K562 (cell line): ENCODE measurements around the gene CBX4. TPM values are rescaled to one million over a fixed set of nuclear protein-coding genes. Genes with fewer than 3 reads are reported as not detected.
"Not testable (repeated sequence)": the region's sequence is repeated elsewhere in the genome, so short reads cannot be mapped to it uniquely, and the experiment has no call there.

Experiments used
- ATAC-seq: fragments of 200-7000 bp; cut with Tn5 transposase; 3 replicates; pipeline ENCODE4 v1.9.1; 2020; ENCODE audit warnings: moderate library complexity
- BruUV-seq: library from RNA; stranded (reverse); fragments of 400-500 nt; replicated peaks from 2 replicates; lab custom pipeline; 2021; lab: Mats Ljungman, UMichigan
- CTCF ChIA-PET: fragments of 300-600 bp; formaldehyde crosslinking; extraction: SDS; loops from one replicate; lab custom pipeline; 2021; ENCODE audit warnings: low intra/inter-chr PET ratio; lab: Yijun Ruan, JAX
- POLR2A ChIA-PET: fragments of 300-600, 350-650 bp; sonication (Branson Sonifier 250); formaldehyde crosslinking; extraction: SDS; loops from one replicate; lab custom pipeline; 2021; ENCODE audit warnings: antibody characterized with exemption, inconsistent platforms; lab: Yijun Ruan, JAX
- DNase-seq, 4 experiments: peaks; one replicate each; pipeline versions ENCODE4 v3.0.0 to v3.0.0-alpha.2; 2011 to 2018; ENCODE audit warnings: low spot score in 3 of 4, mixed read lengths in 3 of 4; ENCODE audit errors: extremely low read depth in 1 of 4
- FAIRE-seq: peaks from 2 replicates; lab custom pipeline; 2011; peaks lifted over from hg19 to GRCh38; lab: Jason Lieb, UNC
- H2AFZ ChIP-seq: 2 replicates; pipeline ENCODE4 v1.6.0; 2011; ENCODE audit warnings: low read depth, low read length, control low read depth, inconsistent platforms
- H3K27ac ChIP-seq: fragments of 200-600 bp; 3 replicates; pipeline ENCODE4 v1.8.0; 2011; ENCODE audit warnings: low read depth, mild to moderate bottlenecking, control low read depth, inconsistent platforms, low read length, moderate library complexity, mixed read lengths; ENCODE audit errors: extremely low read depth
- H3K27me3 ChIP-seq, 2 experiments: fragments of 300-600 bp in 1 of 2; 2 replicates in 1 of 2; 3 replicates in 1 of 2; pipeline versions ENCODE4 v1.6.0 to v1.8.0; 2011; ENCODE audit warnings: inconsistent platforms in 2 of 2, low read length in 2 of 2, mild to moderate bottlenecking in 1 of 2, mixed read lengths in 1 of 2, moderate library complexity in 1 of 2; ENCODE audit not compliant: control insufficient read depth in 2 of 2, insufficient read depth in 2 of 2
- H3K36me3 ChIP-seq: fragments of 300-600 bp; 3 replicates; pipeline ENCODE4 v1.8.0; 2011; ENCODE audit warnings: mild to moderate bottlenecking, low read length, inconsistent platforms; ENCODE audit not compliant: control insufficient read depth, insufficient read depth
- H3K4me1 ChIP-seq, 2 experiments: fragments of 200-600 bp in 1 of 2; replicated peaks in 1 of 2; 2 replicates in 1 of 2; 3 replicates in 1 of 2; pipeline versions ENCODE4 v1.5.1 to v1.8.0; 2011; ENCODE audit warnings: inconsistent platforms in 2 of 2, low read length in 2 of 2, mild to moderate bottlenecking in 1 of 2, mixed read lengths in 1 of 2, moderate library complexity in 1 of 2; ENCODE audit not compliant: control insufficient read depth in 2 of 2, insufficient read depth in 2 of 2
- H3K4me2 ChIP-seq: 2 replicates; pipeline ENCODE4 v1.6.1; 2011; ENCODE audit warnings: low read length, control low read depth, inconsistent platforms, mixed read lengths; ENCODE audit not compliant: insufficient read depth
- H3K4me3 ChIP-seq: fragments of 200-600 bp; sonication (generic), shearing (Covaris generic); 2 replicates; pipeline ENCODE4 v1.5.1; 2016; ENCODE audit warnings: control low read depth, inconsistent platforms
- H3K79me2 ChIP-seq: fragments of 200-600 bp; 3 replicates; pipeline ENCODE4 v1.8.0; 2011; ENCODE audit warnings: low read length, inconsistent platforms; ENCODE audit not compliant: control insufficient read depth, insufficient read depth
- H3K9ac ChIP-seq, 2 experiments: 2 replicates each; pipeline versions ENCODE4 v1.6.0 to v1.6.1; 2011; ENCODE audit warnings: low read depth in 2 of 2, low read length in 2 of 2, control low read depth in 1 of 2, inconsistent platforms in 1 of 2, mild to moderate bottlenecking in 1 of 2, mixed read lengths in 1 of 2; ENCODE audit not compliant: insufficient read depth in 1 of 2
- H3K9me1 ChIP-seq: one replicate; pipeline ENCODE4 v1.6.0; 2011; ENCODE audit warnings: inconsistent platforms, mild to moderate bottlenecking, low read length, moderate library complexity; ENCODE audit not compliant: control insufficient read depth, insufficient read depth
- H3K9me3 ChIP-seq: replicated peaks from 2 replicates; pipeline ENCODE4 v1.5.1; 2011; ENCODE audit warnings: low read depth, low read length, inconsistent platforms; ENCODE audit not compliant: control insufficient read depth, insufficient read depth
- H4K20me1 ChIP-seq: replicated peaks from 2 replicates; pipeline ENCODE4 v1.6.1; 2011; ENCODE audit warnings: low read length, inconsistent platforms, mixed read lengths; ENCODE audit not compliant: control insufficient read depth, insufficient read depth
- BCOR ChIP-seq: fragments of 450-650 bp; IDR thresholded peaks from 2 replicates; pipeline ENCODE4 v1.6.1; 2016
- ETV1 ChIP-seq: fragments of 450-650 bp; conservative IDR thresholded peaks from 2 replicates; pipeline ENCODE4 v1.6.1; 2016; ENCODE audit warnings: missing genetic modification characterization, control low read depth, low read depth, missing compliant biosample characterization
- WGBS: fragments of 100-300 bp; shearing (Covaris generic); methylation state at CpG from one replicate; pipeline ENCODE4 v1.1.6; 2016; ENCODE audit warnings: low coverage, mixed read lengths; ENCODE audit not compliant: insufficient coverage; ENCODE audit errors: missing lambda C conversion rate; 5-methylcytosine and 5-hydroxymethylcytosine counted together
- in situ Hi-C: fragments of 300-500 bp; cut with MboI; formaldehyde crosslinking; loops from 4 replicates; pipeline ENCODE4 v1.15.0; 2018; ENCODE audit warnings: inconsistent platforms, mixed read lengths
- intact Hi-C: fragments of 100-400 bp; cut with micrococcal nuclease; formaldehyde crosslinking; loops from 2 replicates; pipeline ENCODE4 v1.14.2; 2022
- polyA plus RNA-seq, 8 experiments: library from polyadenylated mRNA; depleted of rRNA in 4 of 8; stranded (reverse) in 5 of 8; unstranded in 3 of 8; fragments of >200 nt; fragmentation: Nextera tagmentation in 2 of 8; fragmentation: Illumina TruSeq in 1 of 8; extraction: Ambion mirVana in 2 of 8; extraction: Trizol in 1 of 8; gene quantifications; 2 replicates each; pipeline versions ENCODE4 v1.2.1 to v1.2.3, GENCODE V29; 2011 to 2014; ENCODE audit warnings: inconsistent platforms in 1 of 8, missing spikeins in 1 of 8
- total RNA-seq, 7 experiments: library from RNA; depleted of rRNA in 6 of 7; stranded (reverse); fragments of >200 nt in 6 of 7; fragmentation: Illumina TruSeq in 2 of 7; extraction: Trizol in 2 of 7; gene quantifications; 2 replicates each; pipeline versions ENCODE4 v1.2.1 to v1.2.3, GENCODE V29; 2011 to 2021; ENCODE audit warnings: low replicate concordance in 1 of 7

CBX4 gene
- total and polyA plus RNA-seq, 9 of the 15 experiments (the other 6 are each of a cell fraction or from before 2014, with no cell fraction given), result 0.98 to 50.5 (median 10.0) TPM

DNA sequence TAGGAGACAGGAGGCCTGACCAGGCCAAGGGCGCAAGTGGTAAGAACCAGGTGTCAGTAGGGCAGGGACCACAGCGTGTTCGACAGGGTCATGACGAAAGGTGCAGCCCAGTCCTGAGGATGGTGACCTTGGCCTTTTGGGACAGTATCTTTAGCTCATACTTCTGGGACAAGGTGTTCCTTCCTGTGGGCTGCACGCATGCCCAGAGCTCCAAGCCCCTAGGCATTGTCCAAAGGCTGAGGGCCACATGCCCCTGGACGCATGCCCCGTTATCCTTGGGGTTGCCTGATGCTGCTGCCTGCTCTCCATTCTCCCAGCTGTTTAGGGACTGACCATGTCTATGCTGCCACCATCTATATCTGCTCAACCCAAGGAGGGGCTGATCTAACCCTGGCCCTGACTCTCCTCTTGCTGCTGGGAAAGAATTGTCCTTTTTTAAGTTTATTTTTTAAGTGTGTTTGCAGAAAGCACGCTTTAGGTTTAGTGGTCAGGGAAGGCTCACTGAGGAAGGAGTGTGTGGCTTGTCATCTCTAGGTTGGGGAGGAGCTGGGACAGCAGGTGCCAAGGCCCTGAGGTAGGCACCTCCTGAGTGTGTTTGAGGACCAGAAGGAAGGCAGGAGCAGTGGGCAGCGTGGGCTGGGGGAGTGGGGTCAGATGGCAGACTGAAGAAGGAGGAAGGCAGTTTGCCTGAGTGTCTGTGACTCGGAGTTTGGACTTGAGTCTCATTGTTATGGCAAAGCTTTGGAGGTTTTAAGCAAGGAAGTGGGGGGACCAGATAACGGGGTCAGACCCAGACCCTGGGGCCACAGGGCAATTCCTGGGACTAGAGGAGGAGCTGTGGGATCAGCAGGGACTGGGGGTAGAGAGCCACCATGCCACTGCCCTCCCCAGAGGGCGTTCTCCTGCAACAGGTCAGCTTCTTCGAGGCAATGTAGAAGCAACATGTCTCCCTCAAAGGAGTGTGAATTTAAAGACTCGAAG is 15.1 kb upstream of the CBX4 start:
- ATAC-seq, result no peak
- DNase-seq, result no peak
- in situ Hi-C loops (no loop called here), intact Hi-C loops (loop anchor here (10.0 kb wide), 1 partner anchor 120 kb away; no protein-coding TSS in a partner anchor)
- H3K4me2 ChIP-seq, result no peak overlapping the region
- H3K9me3 ChIP-seq, result no peaks in the 10 kb centered on the region
- H2AFZ ChIP-seq, result no peak overlapping the region
- peaks cover 16 to 48% of the 10 kb centered on the region in 2 experiments for H3K27me3 ChIP-seq
- peaks cover 4 to 17% of the 10 kb centered on the region in 2 experiments; a peak in 3 of 5 replicates for H3K4me1 ChIP-seq
- POLR2A ChIA-PET, result interaction anchor here (0.7 to 3.0 kb wide), 4 partner anchors 9 to 129 kb away, joined by 3 to 21 read pairs (median 9); partner anchors contain the start of gene CBX4
- no peaks in the 10 kb centered on the region for H3K9me1 ChIP-seq
- H3K79me2 ChIP-seq, result no peaks in the 10 kb centered on the region
- no peaks in the 10 kb centered on the region for H3K36me3 ChIP-seq
- 30% methylated on average over 14 of the region's 14 CpGs for WGBS
- no peak overlapping the region for H3K27ac ChIP-seq
- BruUV-seq, result no TSS peak
- TF ChIP-seq ETV1 (tag), result no peak
- TF ChIP-seq BCOR, result 0 out of 2 replicates have a peak, but pooled peaks have one; percentile 22
- TF ChIP-seq, all 486 proteins: peak for 1
- no peak overlapping the region for H3K9ac ChIP-seq
- H4K20me1 ChIP-seq, result no peaks in the 10 kb centered on the region; the same call in 1 of the 2 replicates
- H3K4me3 ChIP-seq, result no peak overlapping the region
- no peak for FAIRE-seq
- CTCF ChIA-PET, result no interaction called here

DNA sequence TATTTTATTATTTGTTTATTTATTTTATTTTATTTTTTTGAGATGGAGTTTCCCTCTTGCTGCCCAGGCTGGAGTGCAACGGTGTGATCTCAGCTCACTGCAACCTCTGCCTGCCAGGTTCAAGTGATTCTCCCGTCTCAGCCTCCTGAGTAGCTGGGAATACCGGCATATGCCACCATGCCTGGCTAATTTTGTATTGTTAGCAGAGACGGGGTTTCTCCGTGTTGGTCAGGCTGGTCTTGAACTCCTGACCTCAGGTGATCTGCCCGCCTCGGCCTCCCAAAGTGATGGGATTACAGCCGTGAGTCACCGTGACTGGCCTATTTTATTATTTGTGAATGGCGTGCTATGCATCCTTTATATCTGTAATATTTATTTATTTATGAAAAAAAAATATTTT is 13.9 kb upstream of the CBX4 start:
- ATAC-seq, H3K27ac ChIP-seq, H3K79me2 ChIP-seq, FAIRE-seq, BruUV-seq, DNase-seq, CTCF ChIA-PET, H4K20me1 ChIP-seq, in situ Hi-C loops, H3K9me3 ChIP-seq, H3K9me1 ChIP-seq, H3K9ac ChIP-seq, H3K4me3 ChIP-seq, H3K36me3 ChIP-seq: not testable (repeated sequence)
- H3K27me3 ChIP-seq, result peaks cover 12 to 39% of the 10 kb centered on the region in 2 experiments
- WGBS, result 38% methylated on average over 10 of the region's 10 CpGs
- H2AFZ ChIP-seq, result peak overlapping the region; percentile 75
- POLR2A ChIA-PET, result interaction anchor here (0.6 kb wide), 2 partner anchors 16 to 18 kb away, joined by 3 read pairs; no protein-coding TSS in a partner anchor
- H3K4me2 ChIP-seq, result peak overlapping the region; percentile 42; the same call in 1 of the 2 replicates
- peaks cover 4 to 17% of the 10 kb centered on the region in 2 experiments; a peak in 4 of 5 replicates for H3K4me1 ChIP-seq
- intact Hi-C loops, result loop anchor here (10.0 kb wide), 1 partner anchor 122 kb away; no protein-coding TSS in a partner anchor
